Peyer's patch (tissue), 4 donors: ENCODE data around the gene SPRED3. TPM values are rescaled to one million over a fixed set of nuclear protein-coding genes. Genes with fewer than 3 reads are reported as not detected.

Experiments
- DNase-seq, 3 donors: peaks; one replicate each; pipeline ENCODE4 v3.0.0-alpha.2; 2017 to 2019
- H3K27ac ChIP-seq, 4 donors: fragments of 200-600 bp; sonication (generic); one replicate each; pipeline ENCODE4 v1.5.1; 2016 to 2019
- H3K27me3 ChIP-seq, 2 donors: fragments of 200-600 bp; sonication (generic); one replicate each; pipeline ENCODE4 v1.5.1; 2019
- H3K36me3 ChIP-seq, 3 donors: fragments of 200-600 bp; sonication (generic); one replicate each; pipeline ENCODE4 v1.5.1; 2016 to 2019
- H3K4me1 ChIP-seq, 4 donors: fragments of 200-600 bp; sonication (generic); one replicate each; pipeline ENCODE4 v1.5.1; 2016 to 2019
- H3K4me3 ChIP-seq, 4 donors: fragments of 200-600 bp; sonication (generic); 1 replicate in 3 of 4; 2 replicates in 1 of 4; pipeline ENCODE4 v1.5.1; 2016 to 2019; ENCODE audit warnings: mild to moderate bottlenecking in 1 of 4
- H3K9me3 ChIP-seq, 4 donors: fragments of 200-600 bp; sonication (generic); one replicate each; pipeline ENCODE4 v1.5.1; 2016 to 2019; ENCODE audit warnings: mild to moderate bottlenecking in 1 of 4
- CTCF ChIP-seq, 6 experiments: fragments of 450-650 bp in 4 of 6; fragments of 200-600 bp in 2 of 6; sonication (generic) in 1 of 6; IDR thresholded peaks; one replicate each; pipeline ENCODE4 v1.5.1; 2017 to 2019; ENCODE audit warnings: antibody characterized with exemption in 6 of 6, mild to moderate bottlenecking in 3 of 6, moderate library complexity in 1 of 6
- POLR2A ChIP-seq, 2 donors: fragments of 450-650 bp; IDR thresholded peaks; one replicate each; pipeline ENCODE4 v1.5.1; 2017; ENCODE audit warnings: antibody characterized with exemption in 2 of 2, mild to moderate bottlenecking in 2 of 2, moderate library complexity in 2 of 2
- total RNA-seq, 4 donors: library from RNA; depleted of rRNA; stranded (reverse); fragments of >200 nt; gene quantifications; one replicate each; pipeline ENCODE4 v1.1.0, GENCODE V29; 2016

SPRED3 gene
- total RNA-seq, 4 donors from 2014 or later: 0.88 to 5.9 (median 2.4) TPM; not detected in 1

GRCh38 chr19:38445362-38445761 lies 56.9 kb downstream of the SPRED3 start:
- Histone ChIP-seq H3K4me1 (no peaks in the 10 kb centered on the region), H3K27ac (no peak overlapping the region), H3K4me3 (no peak overlapping the region), H3K27me3 (no peaks in the 10 kb centered on the region), H3K9me3 (no peaks in the 10 kb centered on the region), H3K36me3 (no peaks in the 10 kb centered on the region)
- TF ChIP-seq POLR2A (IDR thresholded peaks at IDR 0.05) (no peak), CTCF (IDR thresholded peaks at IDR 0.05) (no peak)
- no peak for DNase-seq

GRCh38 chr19:38448225-38448624 lies 59.7 kb downstream of the SPRED3 start:
- Histone ChIP-seq H3K36me3 (no peaks in the 10 kb centered on the region), H3K27ac (no peak overlapping the region), H3K27me3 (no peaks in the 10 kb centered on the region), H3K4me1 (no peaks in the 10 kb centered on the region), H3K9me3 (no peaks in the 10 kb centered on the region), H3K4me3 (no peak overlapping the region)
- TF ChIP-seq CTCF (IDR thresholded peaks at IDR 0.05) (no peak), POLR2A (IDR thresholded peaks at IDR 0.05) (no peak)
- DNase-seq: no peak

Other genes starting within 250 kb of the SPRED3 start
- gene DPF1, start 164.5 kb upstream of the SPRED3 start, total RNA-seq: not detected
- 10 to 100 TPM in 2 of 4 donors, 1 to 10 TPM in 2; 8.2 to 28.1 (median 17.7) TPM for gene PPP1R14A, start 132.3 kb upstream of the SPRED3 start, total RNA-seq
- gene SPINT2, start 124.1 kb upstream of the SPRED3 start, total RNA-seq: 1,000 to 10,000 TPM in 2 of 4 donors, 100 to 1,000 TPM in 2; 158 to 1,321 (median 873) TPM
- 100 to 1,000 TPM in 3 of 4 donors, 10 to 100 TPM in 1; 39.6 to 444 (median 348) TPM for gene C19orf33, start 84.4 kb upstream of the SPRED3 start, total RNA-seq
- 10 to 100 TPM; 11.6 to 31.4 (median 15.0) TPM for gene YIF1B, start 72.8 kb upstream of the SPRED3 start, total RNA-seq
- gene KCNK6, start 68.9 kb upstream of the SPRED3 start, total RNA-seq: 10 to 100 TPM in 2 of 4 donors, 1 to 10 TPM in 2; 7.4 to 19.3 (median 12.3) TPM
- 10 to 100 TPM in 3 of 4 donors, 1 to 10 TPM in 1; 5.0 to 51.0 (median 22.8) TPM for gene CATSPERG, start 52.9 kb upstream of the SPRED3 start, total RNA-seq
- 100 to 1,000 TPM; 118 to 211 (median 164) TPM for gene PSMD8, start 14.1 kb upstream of the SPRED3 start, total RNA-seq
- gene GGN, start 663 bp upstream of the SPRED3 start, total RNA-seq: 10 to 100 TPM in 1 of 4 donors, 1 to 10 TPM in 3; 2.5 to 10.1 (median 6.2) TPM
- 10 to 100 TPM; 28.9 to 76.8 (median 48.1) TPM for gene FAM98C, start 14.4 kb downstream of the SPRED3 start, total RNA-seq
- gene RASGRP4, start 37.5 kb downstream of the SPRED3 start, total RNA-seq: 1 to 10 TPM in 2 of 4 donors, under 1 TPM in 2; 0.70 to 9.1 (median 1.7) TPM
- 1 to 10 TPM in 3 of 4 donors, under 1 TPM in 1; 0.35 to 4.6 (median 3.4) TPM for gene RYR1, start 45.0 kb downstream of the SPRED3 start, total RNA-seq
- 100 to 1,000 TPM in 1 of 4 donors, 10 to 100 TPM in 1, 1 to 10 TPM in 2; 7.0 to 116 (median 10.4) TPM for gene MAP4K1, start 229.3 kb downstream of the SPRED3 start, total RNA-seq
- gene EIF3K, start 230.5 kb downstream of the SPRED3 start, total RNA-seq: 100 to 1,000 TPM; 314 to 442 (median 369) TPM